Measurements from ENCODE around the gene SPRN.

DNA sequence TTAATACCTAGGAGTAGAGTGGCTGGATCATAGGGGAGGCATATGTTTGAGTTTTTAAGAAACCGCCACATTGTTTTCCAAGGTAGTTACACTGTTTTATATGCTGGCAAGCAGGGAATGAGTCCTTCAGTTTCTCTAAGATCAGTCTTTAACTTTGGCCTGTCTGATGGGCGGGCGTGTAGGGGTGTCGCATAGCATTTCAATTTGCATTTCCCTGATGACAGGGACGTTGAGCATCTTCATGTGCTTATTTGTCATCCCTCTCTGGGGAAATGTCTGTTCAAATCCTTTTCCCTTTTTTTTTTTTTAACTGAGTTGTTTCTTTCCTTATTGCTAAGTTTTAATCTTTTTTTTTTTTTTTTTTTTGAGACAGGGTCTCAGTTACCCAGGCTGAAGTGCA lies 20.6 kb downstream of the SPRN start:
- no peak for TF ChIP-seq EZH2 (IDR thresholded peaks at IDR 0.05; ENCODE audit: low read depth)
- TF ChIP-seq, protein P1, sequence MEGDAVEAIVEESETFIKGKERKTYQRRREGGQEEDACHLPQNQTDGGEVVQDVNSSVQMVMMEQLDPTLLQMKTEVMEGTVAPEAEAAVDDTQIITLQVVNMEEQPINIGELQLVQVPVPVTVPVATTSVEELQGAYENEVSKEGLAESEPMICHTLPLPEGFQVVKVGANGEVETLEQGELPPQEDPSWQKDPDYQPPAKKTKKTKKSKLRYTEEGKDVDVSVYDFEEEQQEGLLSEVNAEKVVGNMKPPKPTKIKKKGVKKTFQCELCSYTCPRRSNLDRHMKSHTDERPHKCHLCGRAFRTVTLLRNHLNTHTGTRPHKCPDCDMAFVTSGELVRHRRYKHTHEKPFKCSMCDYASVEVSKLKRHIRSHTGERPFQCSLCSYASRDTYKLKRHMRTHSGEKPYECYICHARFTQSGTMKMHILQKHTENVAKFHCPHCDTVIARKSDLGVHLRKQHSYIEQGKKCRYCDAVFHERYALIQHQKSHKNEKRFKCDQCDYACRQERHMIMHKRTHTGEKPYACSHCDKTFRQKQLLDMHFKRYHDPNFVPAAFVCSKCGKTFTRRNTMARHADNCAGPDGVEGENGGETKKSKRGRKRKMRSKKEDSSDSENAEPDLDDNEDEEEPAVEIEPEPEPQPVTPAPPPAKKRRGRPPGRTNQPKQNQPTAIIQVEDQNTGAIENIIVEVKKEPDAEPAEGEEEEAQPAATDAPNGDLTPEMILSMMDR (conservative IDR thresholded peaks at IDR 0.05) = no peak

Measured in PC-9 (cell line).